SK-N-MC (cell line): ENCODE measurements around the gene NAA10.

Source experiments
- EZH2 ChIP-seq: fragments of 200-600 bp; sonication (generic); IDR thresholded peaks from one replicate; pipeline ENCODE4 v1.6.1; 2017; ENCODE audit warnings: antibody characterized with exemption
- FOXP2 ChIP-seq: optimal IDR thresholded peaks from 2 replicates; pipeline ENCODE3; 2011; ENCODE audit warnings: mild to moderate bottlenecking, moderate library complexity; ENCODE audit not compliant: insufficient read depth; ENCODE audit errors: extremely low read length, control extremely low read depth
- POLR2AphosphoS5 ChIP-seq: IDR thresholded peaks from 2 replicates; pipeline ENCODE4 v1.6.1; 2012; ENCODE audit warnings: mild to moderate bottlenecking, low read depth, low read length, borderline replicate concordance

GRCh38 chrX:153953342-153953830 is 18.5 kb upstream of the NAA10 start:
- TF ChIP-seq EZH2 (no peak), POLR2AphosphoS5 (no peak; the same call in 1 of the 2 replicates), FOXP2 (no peak)
